Erythroblast (primary cell): ENCODE data around the gene ALG6.
"Not testable (repeated sequence)": the region's sequence is repeated elsewhere in the genome, so short reads cannot be mapped to it uniquely, and the experiment has no call there.

Experiments used
- DNase-seq, 2 experiments: peaks; one replicate each; lab custom pipeline; 2025; lab: John Stamatoyannopoulos, UW
- GATA1 ChIP-seq: IDR thresholded peaks from 2 replicates; pipeline ENCODE4 v1.6.1; 2011; ENCODE audit warnings: low read depth, mild to moderate bottlenecking, control low read depth, low read length, moderate library complexity
- POLR2A ChIP-seq: IDR thresholded peaks from 2 replicates; pipeline ENCODE4 v1.6.1; 2011; ENCODE audit warnings: mild to moderate bottlenecking, low read length

ALG6 gene

GRCh38 chr1:63413394-63413793, 46.0 kb downstream of the ALG6 start:
- DNase-seq: no peak
- TF ChIP-seq POLR2A: no peak
- no peak for TF ChIP-seq GATA1

- DNase-seq: no peak
- TF ChIP-seq POLR2A: no peak
- no peak for TF ChIP-seq GATA1
Observed at GRCh38 chr1:63414691-63415365, 47.4 kb downstream of the ALG6 start.

GRCh38 chr1:63418101-63418500, 50.7 kb downstream of the ALG6 start:
- DNase-seq: no peak
- no peak for TF ChIP-seq GATA1
- TF ChIP-seq POLR2A: no peak

GRCh38 chr1:63420746-63421145, 53.3 kb downstream of the ALG6 start:
- DNase-seq: not testable (repeated sequence)

- TF ChIP-seq GATA1 (no peak), POLR2A (no peak)
- no peak for DNase-seq
Observed at GRCh38 chr1:63423649-63424048, 56.2 kb downstream of the ALG6 start.

- no peak for DNase-seq
- TF ChIP-seq POLR2A (no peak), GATA1 (no peak)
Observed at GRCh38 chr1:63428815-63429214, 61.4 kb downstream of the ALG6 start.

GRCh38 chr1:63429281-63429680, 61.9 kb downstream of the ALG6 start:
- DNase-seq: no peak
- TF ChIP-seq POLR2A: no peak
- no peak for TF ChIP-seq GATA1

- DNase-seq: no peak
- no peak for TF ChIP-seq POLR2A
- TF ChIP-seq GATA1: no peak
Observed at GRCh38 chr1:63435161-63435560, 67.7 kb downstream of the ALG6 start.

GRCh38 chr1:63442141-63442475, 74.7 kb downstream of the ALG6 start:
- no peak for DNase-seq

GRCh38 chr1:63448731-63449246, 81.4 kb downstream of the ALG6 start:
- no peak for DNase-seq
- no peak for TF ChIP-seq POLR2A
- TF ChIP-seq GATA1: no peak

More at GRCh38 chr1:63442141-63442475, 74.7 kb downstream of the ALG6 start:
- TF ChIP-seq POLR2A (no peak), GATA1 (no peak)

- no peak for TF ChIP-seq GATA1
- no peak for TF ChIP-seq POLR2A
- no peak for DNase-seq
Observed at GRCh38 chr1:63450416-63450815, 83.0 kb downstream of the ALG6 start.

- no peak for DNase-seq
- TF ChIP-seq GATA1 (no peak), POLR2A (no peak)
Observed at GRCh38 chr1:63453232-63453631, 85.8 kb downstream of the ALG6 start.

- TF ChIP-seq GATA1 (no peak), POLR2A (no peak)
- no peak for DNase-seq
Observed at GRCh38 chr1:63454269-63454668, 86.8 kb downstream of the ALG6 start.

- DNase-seq: no peak
- TF ChIP-seq POLR2A: no peak
- TF ChIP-seq GATA1: no peak
Observed at GRCh38 chr1:63458750-63459149, 91.3 kb downstream of the ALG6 start.

GRCh38 chr1:63461661-63462230, 94.3 kb downstream of the ALG6 start:
- TF ChIP-seq POLR2A (no peak), GATA1 (no peak)
- DNase-seq: peak; percentile 4 to 12
